Gastroesophageal sphincter (tissue), 3 donors: ENCODE measurements around the gene HS3ST5.
"Not testable (repeated sequence)": the region's sequence is repeated elsewhere in the genome, so short reads cannot be mapped to it uniquely, and the experiment has no call there.

Source experiments
- CTCF ChIP-seq, 4 experiments: fragments of 200-600 bp in 2 of 4; fragments of 450-650 bp in 2 of 4; sonication (generic) in 1 of 4; IDR thresholded peaks; one replicate each; pipeline ENCODE4 v1.5.1; 2017 to 2019; ENCODE audit warnings: antibody characterized with exemption in 4 of 4, mild to moderate bottlenecking in 2 of 4, moderate library complexity in 2 of 4
- POLR2A ChIP-seq, 2 donors: fragments of 450-650 bp; IDR thresholded peaks; one replicate each; pipeline ENCODE4 v1.6.1; 2017; ENCODE audit warnings: antibody characterized with exemption in 2 of 2, mild to moderate bottlenecking in 2 of 2, moderate library complexity in 1 of 2
- POLR2AphosphoS5 ChIP-seq: sonication (generic); formaldehyde crosslinking; IDR thresholded peaks from one replicate; pipeline ENCODE4 v1.6.1; 2017; ENCODE audit warnings: antibody characterized with exemption

- not testable (repeated sequence) for TF ChIP-seq POLR2A (IDR thresholded peaks at IDR 0.05); POLR2AphosphoS5; CTCF (IDR thresholded peaks at IDR 0.05)
These were observed 328.7 kb downstream of the HS3ST5 start for GRCh38 chr6:114014106-114014505.
